ENCODE data around the gene THOC5.

The THOC5 gene

DNA sequence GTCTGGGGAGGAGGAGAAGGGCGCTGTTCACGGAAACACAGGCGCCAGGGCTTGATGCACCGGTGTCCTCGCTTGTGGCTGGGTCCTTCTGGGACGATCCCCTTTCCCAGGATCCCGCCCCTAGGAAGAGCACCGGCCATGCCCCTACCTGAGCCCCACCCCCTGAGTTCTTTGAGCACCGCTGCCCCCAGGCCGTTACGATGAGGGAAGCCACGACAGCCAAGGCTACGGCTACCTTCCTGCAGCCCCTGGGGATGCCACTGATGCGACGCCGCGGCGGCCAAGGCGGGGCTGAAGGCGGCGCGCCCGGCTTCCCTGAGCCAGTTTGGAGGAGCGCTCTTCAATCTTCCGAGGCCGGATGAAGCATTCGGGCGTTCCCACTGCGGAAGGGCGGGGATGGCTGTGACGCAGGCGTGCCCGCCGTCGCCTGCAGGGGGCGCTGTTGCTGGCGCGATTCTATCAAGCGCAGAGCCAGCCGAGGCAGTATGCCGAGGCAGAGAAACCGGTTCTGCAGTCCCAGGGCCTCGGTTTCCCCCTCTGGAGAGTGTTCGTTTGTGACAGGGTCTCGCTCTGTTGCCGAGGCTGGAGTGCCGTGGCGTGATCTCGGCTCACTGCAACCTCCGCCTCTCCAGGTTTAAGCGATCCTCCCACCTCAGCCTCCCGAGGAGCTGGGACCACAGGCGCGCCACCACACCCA is 83.2 kb downstream of the THOC5 start:
- DNase-seq, result peak; percentile 69

DNA sequence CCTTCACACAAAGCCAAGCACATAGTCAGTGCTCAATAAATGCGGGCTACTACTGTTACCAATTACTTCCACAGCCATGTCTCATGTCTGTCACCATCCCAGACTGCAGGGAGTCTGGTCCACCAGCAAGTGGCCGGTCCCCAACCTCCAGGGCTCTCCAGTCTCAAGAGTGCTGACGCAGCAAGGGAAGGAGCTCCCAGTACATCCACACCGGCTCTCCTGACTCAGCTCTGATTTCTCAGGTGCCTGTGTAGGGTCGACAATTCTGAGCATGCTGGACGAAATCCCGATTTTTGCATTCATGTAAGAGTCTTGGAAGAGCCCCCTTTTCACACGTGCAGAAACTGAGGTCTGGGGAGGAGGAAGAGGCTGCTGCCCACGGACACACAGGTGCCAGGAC is 83.8 kb downstream of the THOC5 start:
- DNase-seq, result no peak

DNA sequence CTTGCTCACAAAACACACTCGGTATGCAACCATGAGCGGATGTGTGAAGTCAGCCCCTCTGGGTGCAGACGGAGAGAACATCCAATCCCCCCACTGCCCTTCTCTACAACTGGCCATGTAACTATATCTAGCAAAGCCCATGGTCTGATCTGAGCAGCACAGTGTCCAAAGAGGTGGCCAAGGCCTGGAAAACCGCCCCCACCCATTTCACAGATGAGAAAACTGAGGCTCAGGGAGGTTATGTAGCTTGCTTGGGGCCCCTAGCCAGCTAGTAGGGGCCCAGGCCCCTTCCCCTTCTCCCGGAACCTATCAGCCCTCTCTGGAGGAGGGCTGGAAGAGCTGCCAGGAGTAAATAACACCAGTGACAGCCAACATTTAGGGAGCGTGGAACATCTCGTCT is 89.0 kb downstream of the THOC5 start:
- no peak for DNase-seq

DNA sequence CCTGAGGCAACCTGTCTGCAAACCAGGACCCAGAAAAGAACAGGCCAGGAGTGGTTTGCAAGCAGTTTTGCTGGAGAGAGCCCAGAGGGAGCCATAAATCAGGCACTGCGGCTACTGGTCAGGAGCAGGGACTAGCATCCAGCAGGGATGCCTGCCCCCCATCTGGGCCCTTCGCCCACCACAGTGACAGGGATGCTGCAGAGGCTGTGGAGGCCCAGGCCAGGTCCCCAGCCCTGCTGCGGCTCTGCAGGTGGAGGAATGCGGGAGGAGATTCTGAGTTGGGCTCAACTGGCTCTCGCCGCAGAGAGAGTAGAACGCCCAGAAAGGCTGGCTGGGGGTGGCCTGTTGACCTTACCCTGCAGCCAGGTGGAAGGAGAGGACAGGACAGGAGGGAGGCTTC is 89.9 kb downstream of the THOC5 start:
- DNase-seq, result no peak

DNA sequence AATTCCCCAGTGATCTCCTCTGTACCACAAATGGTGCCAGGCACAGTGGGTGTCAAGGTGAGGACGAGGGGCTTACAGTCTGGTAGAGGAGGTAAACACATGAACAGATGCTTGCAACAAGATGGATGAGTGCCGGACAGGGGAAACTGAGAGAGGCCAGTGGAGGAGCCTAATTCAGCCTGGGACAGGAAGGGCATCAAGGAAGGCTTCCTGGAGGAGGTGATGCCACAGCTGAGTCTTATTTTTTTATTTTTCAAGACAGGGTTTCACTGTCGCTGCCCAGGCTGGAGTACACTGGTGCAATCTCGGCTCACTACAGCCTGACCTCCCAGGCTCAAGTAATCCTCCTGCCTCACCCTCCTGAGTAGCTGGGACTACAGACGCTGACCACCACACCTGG is 92.3 kb downstream of the THOC5 start:
- DNase-seq, result no peak

DNA sequence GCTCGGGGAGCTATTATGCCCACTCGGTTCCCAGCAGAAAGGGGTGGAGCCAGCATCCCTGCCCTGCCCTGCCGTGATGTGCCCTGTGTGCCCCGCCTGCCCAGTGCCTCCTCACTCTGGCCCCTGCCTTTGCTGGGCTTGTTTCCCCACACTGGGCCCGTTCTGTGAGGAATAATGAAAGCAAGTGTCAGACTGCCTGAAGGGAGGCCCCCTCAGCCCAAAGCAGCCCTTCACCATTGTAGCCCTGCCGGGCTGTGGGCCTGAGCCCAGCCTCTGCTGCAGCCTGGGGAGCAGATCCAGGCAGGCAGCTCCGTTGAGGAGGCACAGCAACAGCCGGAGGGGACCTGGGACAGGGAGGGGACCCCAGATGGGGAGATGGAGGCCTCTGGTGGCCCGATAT is 93.8 kb downstream of the THOC5 start:
- no peak for DNase-seq

DNA sequence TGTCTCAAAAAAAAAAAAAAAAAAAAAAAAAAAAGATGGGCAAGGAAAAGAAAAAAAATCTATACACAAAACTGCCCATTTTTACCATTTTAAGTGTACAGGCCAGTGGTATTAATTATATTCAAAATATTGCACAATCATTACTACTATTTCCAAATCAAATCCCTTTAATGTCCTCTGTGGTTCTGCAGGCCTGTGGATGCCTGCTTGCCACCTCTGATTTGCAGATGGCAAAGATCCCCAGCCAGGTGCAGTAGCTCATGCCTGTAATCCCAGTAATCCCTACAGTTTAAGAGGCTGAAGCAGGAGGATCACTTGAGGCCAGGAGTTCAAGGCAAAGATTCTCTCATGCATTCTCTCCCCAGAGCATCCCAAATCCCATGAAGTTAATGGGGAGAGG is 95.0 kb downstream of the THOC5 start:
- DNase-seq, result no peak

DNA sequence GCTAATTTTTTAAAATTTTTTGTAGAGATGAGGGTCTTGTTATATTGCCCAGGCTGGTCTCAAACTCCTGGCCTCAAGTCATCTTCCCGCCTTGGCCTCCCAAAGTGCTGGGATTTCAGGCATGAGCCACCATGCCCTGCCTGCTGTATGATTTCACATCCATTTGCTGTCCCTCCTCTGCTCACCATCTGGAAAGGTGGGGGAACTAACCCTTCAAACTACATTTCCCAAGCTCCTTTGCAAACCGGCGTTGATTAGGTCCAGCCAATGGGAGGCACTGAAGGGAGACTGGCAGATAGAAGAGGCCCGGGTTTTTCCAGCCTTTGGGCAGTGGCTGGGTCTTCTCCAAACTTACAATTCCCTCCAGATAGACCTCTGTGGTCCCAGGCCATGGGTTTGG is 95.8 kb downstream of the THOC5 start:
- no peak for DNase-seq

DNA sequence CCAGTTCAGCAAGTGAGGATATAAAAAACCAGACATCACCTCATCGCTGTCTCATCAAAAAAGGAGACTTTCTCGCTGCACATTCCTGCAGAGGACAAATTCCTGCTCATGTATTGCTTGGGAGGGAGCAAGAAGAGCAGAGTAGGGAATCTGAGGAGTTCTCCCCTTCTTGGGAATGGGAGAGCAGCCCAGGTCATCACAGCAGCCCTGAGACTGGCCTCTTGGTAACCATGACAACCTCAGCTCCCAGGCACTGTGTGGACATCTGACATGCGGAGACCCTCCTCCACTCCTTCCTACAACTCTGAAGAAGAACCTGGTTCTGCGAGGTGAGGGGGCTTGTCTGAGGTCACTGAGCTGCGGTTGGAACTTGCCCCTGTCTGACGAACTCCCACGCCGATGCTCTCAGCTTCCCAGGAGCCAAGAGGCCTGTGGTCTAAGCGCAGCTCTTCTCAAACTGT is 97.3 kb downstream of the THOC5 start:
- no peak for DNase-seq
